DOHH2 (cell line): ENCODE data around the gene RNGTT.
A peak's percentile ranks its signal among the peaks of the same experiment; 100 is the strongest.

Experiments
- H3F3A ChIP-seq: fragments of 200-600 bp; sonication (generic), shearing (Covaris generic); 2 replicates; pipeline ENCODE4 v1.6.0; 2016; ENCODE audit warnings: antibody characterized with exemption, mild to moderate bottlenecking; ENCODE audit not compliant: control insufficient read depth, insufficient read depth
- H3K27ac ChIP-seq: fragments of 200-600 bp; sonication (generic); 2 replicates; pipeline ENCODE4 v1.5.1; 2014; ENCODE audit warnings: low read depth, mild to moderate bottlenecking, low read length, moderate library complexity
- H3K27me3 ChIP-seq: fragments of 200-600 bp; sonication (generic); 2 replicates; pipeline ENCODE4 v1.6.1; 2014; ENCODE audit warnings: mild to moderate bottlenecking, low read length, mixed read lengths; ENCODE audit not compliant: control insufficient read depth
- H3K36me3 ChIP-seq: fragments of 200-600 bp; sonication (generic); 2 replicates; pipeline ENCODE4 v1.6.1; 2014; ENCODE audit warnings: mild to moderate bottlenecking, low read length, moderate library complexity, mixed read lengths; ENCODE audit not compliant: control insufficient read depth
- H3K4me1 ChIP-seq: fragments of 200-600 bp; sonication (generic); 2 replicates; pipeline ENCODE4 v1.6.1; 2014; ENCODE audit warnings: mild to moderate bottlenecking, low read length, mixed read lengths; ENCODE audit not compliant: control insufficient read depth
- H3K4me2 ChIP-seq: fragments of 200-600 bp; sonication (generic); 2 replicates; pipeline ENCODE4 v1.6.0; 2014; ENCODE audit warnings: mild to moderate bottlenecking, low read length, moderate library complexity
- H3K4me3 ChIP-seq: fragments of 200-600 bp; sonication (generic); 2 replicates; pipeline ENCODE4 v1.5.1; 2014; ENCODE audit warnings: mild to moderate bottlenecking, low read length, mixed read lengths
- H3K79me2 ChIP-seq: fragments of 200-600 bp; sonication (generic); 2 replicates; pipeline ENCODE4 v1.6.1; 2014; ENCODE audit warnings: mild to moderate bottlenecking, low read length, mixed read lengths; ENCODE audit not compliant: control insufficient read depth
- H3K9me2 ChIP-seq: fragments of 200-600 bp; sonication (generic); replicated peaks from 2 replicates; pipeline ENCODE4 v1.6.1; 2014; ENCODE audit warnings: mild to moderate bottlenecking, low read length, mixed read lengths; ENCODE audit not compliant: control insufficient read depth
- H3K9me3 ChIP-seq: fragments of 200-600 bp; sonication (generic); 2 replicates; pipeline ENCODE4 v1.6.1; 2014; ENCODE audit warnings: antibody characterized with exemption, low read length, mixed read lengths; ENCODE audit not compliant: control insufficient read depth, insufficient read depth
- H4K20me1 ChIP-seq: fragments of 200-600 bp; sonication (generic); 2 replicates; pipeline ENCODE4 v1.6.0; 2014; ENCODE audit warnings: low read depth, mild to moderate bottlenecking, antibody characterized with exemption, low read length, moderate library complexity; ENCODE audit not compliant: control insufficient read depth, insufficient read depth
- EZH2phosphoT487 ChIP-seq: fragments of 200-600 bp; sonication (generic); IDR thresholded peaks from 2 replicates; pipeline ENCODE4 v1.6.1; 2017; ENCODE audit warnings: borderline replicate concordance, mild to moderate bottlenecking, antibody characterized with exemption, low read length, moderate library complexity, mixed read lengths
- TF ChIP-seq, protein P1 (sequence below): fragments of 200-600 bp; sonication (generic); IDR thresholded peaks from one replicate; pipeline ENCODE4 v1.5.1; 2014; ENCODE audit warnings: antibody characterized with exemption, mild to moderate bottlenecking, low read depth, low read length; ENCODE audit not compliant: poor library complexity, severe bottlenecking

Gene RNGTT

DNA sequence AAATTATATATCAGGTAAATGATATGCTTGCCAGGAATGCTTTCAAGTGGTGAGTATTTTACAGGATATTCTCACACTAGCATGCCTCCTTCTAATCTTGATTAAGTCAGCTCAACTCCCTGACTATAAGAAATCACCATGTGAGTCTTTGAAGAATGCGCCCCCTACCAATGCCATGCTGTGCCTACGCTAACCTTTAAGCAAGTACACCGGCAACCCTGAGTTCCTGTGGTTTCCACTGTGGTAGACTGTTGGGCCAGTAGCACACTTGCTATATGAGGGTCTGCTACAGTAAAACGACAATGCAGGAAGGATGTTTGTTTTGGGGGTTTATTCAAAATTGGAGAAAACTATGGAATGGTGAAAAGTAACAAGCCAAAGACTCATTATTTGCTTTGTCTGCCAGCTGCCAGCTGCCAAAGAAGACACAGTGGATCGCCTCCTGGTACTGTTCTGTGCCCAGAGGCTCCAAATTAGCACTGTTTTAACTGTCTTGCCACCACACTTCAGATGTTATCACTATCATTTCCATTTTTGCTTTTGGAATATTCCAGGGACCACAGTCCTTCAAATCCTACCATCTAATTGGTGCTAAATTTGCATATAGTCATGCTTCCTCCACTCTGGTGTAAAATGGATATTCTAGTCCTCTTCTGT lies 333.5 kb downstream of the RNGTT start:
- H4K20me1 ChIP-seq, result no peaks in the 10 kb centered on the region
- H3K9me2 ChIP-seq, result no peaks in the 10 kb centered on the region
- H3K4me2 ChIP-seq, result peak overlapping the region; percentile 66
- H3K27ac ChIP-seq, result peak overlapping the region; percentile 90
- H3K9me3 ChIP-seq, result peaks cover 3% of the 10 kb centered on the region; the same call in 1 of the 2 replicates
- H3F3A ChIP-seq, result peaks cover 43% of the 10 kb centered on the region
- H3K27me3 ChIP-seq, result no peaks in the 10 kb centered on the region
- H3K36me3 ChIP-seq, result peaks cover 11% of the 10 kb centered on the region; the same call in 1 of the 2 replicates
- TF ChIP-seq EZH2phosphoT487, result no peak
- TF ChIP-seq, protein P1, sequence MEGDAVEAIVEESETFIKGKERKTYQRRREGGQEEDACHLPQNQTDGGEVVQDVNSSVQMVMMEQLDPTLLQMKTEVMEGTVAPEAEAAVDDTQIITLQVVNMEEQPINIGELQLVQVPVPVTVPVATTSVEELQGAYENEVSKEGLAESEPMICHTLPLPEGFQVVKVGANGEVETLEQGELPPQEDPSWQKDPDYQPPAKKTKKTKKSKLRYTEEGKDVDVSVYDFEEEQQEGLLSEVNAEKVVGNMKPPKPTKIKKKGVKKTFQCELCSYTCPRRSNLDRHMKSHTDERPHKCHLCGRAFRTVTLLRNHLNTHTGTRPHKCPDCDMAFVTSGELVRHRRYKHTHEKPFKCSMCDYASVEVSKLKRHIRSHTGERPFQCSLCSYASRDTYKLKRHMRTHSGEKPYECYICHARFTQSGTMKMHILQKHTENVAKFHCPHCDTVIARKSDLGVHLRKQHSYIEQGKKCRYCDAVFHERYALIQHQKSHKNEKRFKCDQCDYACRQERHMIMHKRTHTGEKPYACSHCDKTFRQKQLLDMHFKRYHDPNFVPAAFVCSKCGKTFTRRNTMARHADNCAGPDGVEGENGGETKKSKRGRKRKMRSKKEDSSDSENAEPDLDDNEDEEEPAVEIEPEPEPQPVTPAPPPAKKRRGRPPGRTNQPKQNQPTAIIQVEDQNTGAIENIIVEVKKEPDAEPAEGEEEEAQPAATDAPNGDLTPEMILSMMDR, result peak; percentile 81
- H3K4me3 ChIP-seq, result peak overlapping the region; percentile 58
- H3K79me2 ChIP-seq, result peaks cover 7% of the 10 kb centered on the region
- peaks cover 98% of the 10 kb centered on the region for H3K4me1 ChIP-seq

DNA sequence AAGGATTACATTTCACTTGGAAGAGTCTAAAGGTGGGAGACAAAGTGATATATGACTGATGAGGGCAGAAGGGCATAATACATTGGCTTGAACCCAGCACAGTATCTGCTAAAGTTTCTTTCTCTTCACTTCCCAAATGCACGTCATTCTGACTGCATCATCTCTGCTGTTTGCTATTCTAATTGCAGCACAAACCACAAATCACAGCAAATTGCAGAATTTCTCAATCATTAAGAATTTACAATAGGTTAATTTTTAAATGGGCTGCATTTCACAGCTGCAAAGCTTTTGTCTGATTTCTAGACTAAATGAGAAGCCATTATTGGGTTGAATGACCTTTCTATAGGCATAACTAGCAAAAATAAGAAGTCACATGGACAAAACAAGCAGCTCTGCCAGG lies 337.0 kb downstream of the RNGTT start:
- peak overlapping the region; percentile 66 for H3K4me2 ChIP-seq
- peaks cover 38% of the 10 kb centered on the region for H3K36me3 ChIP-seq
- H3K27ac ChIP-seq, result peak overlapping the region; percentile 90
- peaks cover 43% of the 10 kb centered on the region for H3F3A ChIP-seq
- H3K79me2 ChIP-seq, result 0 out of 2 replicates have a peak, but pooled peaks cover 2% of the 10 kb centered on the region
- H3K9me2 ChIP-seq, result no peaks in the 10 kb centered on the region
- peak overlapping the region; percentile 33 for H3K4me3 ChIP-seq
- TF ChIP-seq, protein P1, result no peak
- no peak for TF ChIP-seq EZH2phosphoT487
- peaks cover 3% of the 10 kb centered on the region; the same call in 1 of the 2 replicates for H3K9me3 ChIP-seq
- no peaks in the 10 kb centered on the region for H4K20me1 ChIP-seq
- H3K4me1 ChIP-seq, result peaks cover 99% of the 10 kb centered on the region
- H3K27me3 ChIP-seq, result no peaks in the 10 kb centered on the region

DNA sequence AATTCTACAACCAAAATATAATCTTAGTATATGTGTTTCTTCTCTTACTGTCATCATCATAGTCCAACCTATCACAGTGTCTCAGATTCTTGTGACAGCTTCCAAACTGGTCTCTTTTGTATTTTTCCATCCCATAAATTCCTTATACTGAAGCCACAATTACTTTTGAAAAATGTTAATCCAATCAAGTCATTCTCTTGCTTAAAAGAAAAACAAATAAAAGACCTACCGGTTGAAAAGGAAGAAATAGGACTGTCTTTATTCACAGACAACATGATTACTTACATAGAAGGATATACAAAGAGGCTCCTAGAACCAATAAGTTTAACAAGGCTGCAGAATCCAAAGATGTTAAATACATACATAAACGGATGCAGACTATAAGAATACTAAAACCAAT lies 339.9 kb downstream of the RNGTT start:
- peak overlapping the region; percentile 46; the same call in 1 of the 2 replicates for H3K27ac ChIP-seq
- peaks cover 26% of the 10 kb centered on the region for H3F3A ChIP-seq
- TF ChIP-seq, protein P1, result no peak
- no peak for TF ChIP-seq EZH2phosphoT487
- no peaks in the 10 kb centered on the region for H3K9me2 ChIP-seq
- no peaks in the 10 kb centered on the region for H3K27me3 ChIP-seq
- no peak overlapping the region for H3K4me3 ChIP-seq
- peaks cover 7% of the 10 kb centered on the region; the same call in 1 of the 2 replicates for H3K79me2 ChIP-seq
- no peak overlapping the region for H3K4me2 ChIP-seq
- H3K9me3 ChIP-seq, result peaks cover 3% of the 10 kb centered on the region; the same call in 1 of the 2 replicates
- H3K36me3 ChIP-seq, result peaks cover 58% of the 10 kb centered on the region
- no peaks in the 10 kb centered on the region for H4K20me1 ChIP-seq
- peaks cover 99% of the 10 kb centered on the region for H3K4me1 ChIP-seq
